Stimulated activated CD4-positive, alpha-beta T cell treated with anti-CD3 and anti-CD28 coated beads, Interleukin-1b, Interleukin-23, amount 100 ng/mL, for 1 hour (primary cell): ENCODE measurements around the gene MRPL40.

Source experiments
- DNase-seq, 2 donors: peaks; one replicate each; pipeline ENCODE4 v3.0.0-alpha.2; 2020; ENCODE audit warnings: low read depth in 2 of 2

Gene MRPL40

GRCh38 chr22:19432133-19432851 is at the start of gene MRPL40:
Gene MRPL40, plus strand, starts transcription at chr22:19432545. Its CDS starts 10 bp downstream, at chr22:19432555.
- DNase-seq, result peak; percentile 59 to 73

DNA sequence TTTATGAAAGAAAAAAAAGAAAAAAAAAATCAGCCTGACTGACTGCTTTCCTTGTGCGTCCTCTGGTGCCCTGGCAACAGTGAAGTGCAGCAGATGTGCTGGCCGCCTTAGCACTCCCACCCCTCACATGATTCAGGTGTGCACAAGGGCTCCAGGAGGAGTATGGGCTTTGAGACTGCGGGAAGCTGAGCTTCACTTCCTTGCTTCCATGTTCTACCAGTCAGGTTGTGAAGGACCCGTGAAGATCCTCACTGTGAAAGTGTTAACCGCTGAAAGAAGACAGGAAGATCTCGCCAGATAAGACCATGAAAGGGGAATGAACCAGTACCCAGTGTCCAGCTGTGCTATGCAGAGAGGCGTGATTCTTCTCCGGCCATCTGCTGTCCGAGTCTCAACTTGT is 49.1 kb upstream of the MRPL40 start:
- DNase-seq, result no peak

GRCh38 chr22:19385221-19385906 is 47.0 kb upstream of the MRPL40 start:
- no peak for DNase-seq

DNA sequence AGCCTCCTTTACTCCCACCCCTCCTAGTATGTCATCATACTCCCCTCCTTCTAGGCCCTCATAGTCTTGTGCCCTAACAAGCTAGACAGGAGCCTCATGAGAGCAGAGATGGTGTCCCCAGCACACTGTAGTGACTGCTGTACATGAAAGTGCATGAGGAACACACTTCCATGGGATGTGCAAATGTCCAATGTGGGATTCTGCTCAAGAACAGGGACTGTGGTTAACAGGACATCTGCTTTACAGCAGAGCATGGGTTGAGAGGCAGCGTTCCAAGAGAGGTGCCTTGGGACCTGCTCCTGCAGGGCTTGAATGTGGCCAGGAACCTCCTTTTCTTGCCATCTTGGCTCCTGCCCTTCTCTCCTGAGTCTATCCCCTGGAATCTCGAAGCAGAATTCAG is 46.1 kb upstream of the MRPL40 start:
- no peak for DNase-seq

GRCh38 chr22:19387038-19387437 is 45.3 kb upstream of the MRPL40 start:
- no peak for DNase-seq

DNA sequence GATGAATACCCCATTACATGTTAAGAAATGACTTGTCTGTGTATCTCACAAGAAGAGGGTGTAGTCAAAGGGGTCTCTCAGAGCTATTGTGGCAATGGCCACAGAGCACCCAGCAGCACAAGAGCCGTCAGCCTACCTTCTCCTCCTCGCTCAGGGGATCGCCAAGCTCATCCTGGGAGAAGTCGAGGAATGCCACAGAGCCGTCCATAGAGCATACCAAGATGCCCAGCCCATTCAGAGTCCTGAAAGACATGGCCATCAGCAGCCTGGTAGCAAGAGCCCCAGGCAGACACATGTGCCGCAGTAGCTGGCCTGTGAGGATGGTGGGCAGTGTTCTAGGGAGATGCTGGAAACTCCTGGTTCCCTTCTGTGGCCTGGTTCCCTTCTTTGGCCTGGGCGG is 44.8 kb upstream of the MRPL40 start:
- DNase-seq, result no peak

DNA sequence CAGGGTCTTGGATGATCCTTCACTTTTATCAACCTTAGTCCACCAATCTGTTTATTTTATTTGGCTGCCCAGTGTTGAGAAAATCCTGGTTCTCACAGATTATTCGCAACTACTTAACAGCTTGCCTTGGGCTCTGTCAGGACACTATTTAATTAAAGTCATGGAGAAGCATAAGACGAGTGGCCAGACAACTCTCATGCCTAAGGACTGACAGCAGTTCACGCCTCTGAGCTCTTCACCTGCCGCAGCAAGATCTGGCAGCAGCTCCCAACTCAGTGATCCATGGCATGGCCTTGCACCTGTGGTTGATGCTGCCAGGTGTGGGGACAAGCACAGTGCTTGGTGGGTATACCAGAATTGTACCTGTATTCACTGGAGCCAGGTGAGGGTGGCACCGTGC is 38.6 kb upstream of the MRPL40 start:
- no peak for DNase-seq

- no peak for DNase-seq
These were observed 37.9 kb upstream of the MRPL40 start for GRCh38 chr22:19394274-19395050.

DNA sequence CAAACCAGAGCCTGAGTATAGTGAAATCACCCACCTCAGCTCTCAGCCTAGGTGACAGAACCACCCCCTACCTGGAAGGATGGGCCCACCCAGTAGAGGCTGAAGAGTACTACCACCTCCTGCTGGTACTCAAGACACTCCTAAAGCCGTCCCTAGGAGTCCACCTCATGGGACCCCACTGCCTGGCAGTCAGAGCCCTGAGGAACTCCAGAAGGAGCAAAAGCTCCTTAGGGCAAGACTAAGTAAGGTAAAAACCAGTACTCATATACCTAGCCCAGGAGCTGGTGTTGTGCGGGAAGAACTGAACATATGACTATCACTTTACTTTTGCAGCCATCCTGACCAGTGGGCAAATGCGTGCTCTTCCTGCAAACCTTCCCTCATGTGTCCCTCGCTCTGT is 37.1 kb upstream of the MRPL40 start:
- no peak for DNase-seq

- DNase-seq, result no peak
These were observed 35.8 kb upstream of the MRPL40 start for GRCh38 chr22:19396561-19396933.

DNA sequence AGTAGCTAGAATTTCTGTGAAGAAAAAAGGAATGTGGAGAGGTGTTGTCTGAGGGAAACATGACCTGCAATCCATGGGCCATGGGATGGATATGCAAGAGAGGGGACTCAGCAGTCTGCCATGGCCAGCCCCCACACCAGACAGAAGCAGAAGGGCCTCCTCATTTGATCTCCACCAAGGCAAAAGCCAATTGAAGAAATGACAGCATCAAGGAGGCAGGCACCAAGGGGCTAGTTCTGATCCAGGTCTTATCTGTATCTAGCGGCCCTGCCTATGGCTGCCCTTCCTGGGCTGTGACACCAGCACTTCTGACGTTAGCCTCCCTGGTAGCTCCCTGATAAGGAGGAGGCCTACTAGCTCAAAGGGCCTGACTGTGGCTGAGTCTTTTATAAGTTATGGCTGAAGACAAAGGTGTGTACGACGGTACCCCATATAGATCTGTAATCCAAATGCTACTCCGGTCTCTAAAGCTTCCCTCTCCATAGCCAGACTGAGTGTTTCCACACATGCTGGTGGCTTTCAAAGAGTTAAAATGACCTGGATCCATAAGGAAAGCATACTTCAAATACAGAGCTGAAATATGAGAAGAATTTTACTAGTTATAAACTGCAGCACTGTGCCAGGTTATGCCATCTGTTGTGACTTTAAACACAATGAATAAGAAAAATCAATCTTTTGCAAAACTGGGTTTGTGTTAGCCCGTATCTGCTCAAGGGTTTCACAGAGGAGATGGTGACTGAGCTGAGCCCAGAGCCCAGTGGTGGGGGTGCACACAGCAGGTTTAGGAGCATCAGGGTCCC is 35.2 kb upstream of the MRPL40 start:
- no peak for DNase-seq

DNA sequence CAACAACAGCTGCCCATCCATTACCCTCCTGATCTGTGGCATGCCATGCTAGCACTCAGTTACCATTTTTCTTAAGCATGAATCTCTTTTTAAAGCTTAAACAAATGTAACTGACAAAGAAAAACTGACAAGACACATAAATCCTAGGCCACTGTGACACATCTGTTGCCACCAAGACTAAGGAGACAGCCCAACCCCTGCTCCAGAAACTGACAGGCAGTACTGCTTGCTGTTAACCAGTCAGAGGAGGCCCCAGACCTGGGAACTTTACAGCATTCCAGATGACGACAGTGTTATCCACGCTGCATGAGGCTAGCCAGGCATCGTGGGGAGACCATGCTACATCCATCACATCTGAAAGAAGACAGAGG is 34.6 kb upstream of the MRPL40 start:
- no peak for DNase-seq

DNA sequence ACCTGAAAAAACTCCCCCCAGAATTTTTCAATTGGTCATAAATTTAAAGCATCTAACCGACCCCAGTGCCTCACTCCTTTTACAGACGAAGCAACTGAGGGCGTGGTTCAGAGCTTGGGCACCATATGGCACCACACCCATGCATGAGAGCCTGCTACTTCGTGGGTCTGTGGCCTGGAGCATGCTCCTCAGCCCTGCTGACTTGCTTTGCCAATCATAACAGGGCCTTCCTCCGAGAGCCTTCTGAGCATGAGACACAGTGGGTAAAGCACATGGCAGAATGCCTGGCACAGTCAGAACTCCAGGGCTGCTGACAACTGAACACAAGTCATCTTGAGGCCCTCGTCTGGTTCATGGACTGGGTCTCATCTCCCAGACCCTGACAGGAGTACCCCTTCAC is 34.1 kb upstream of the MRPL40 start:
- no peak for DNase-seq

GRCh38 chr22:19398652-19399051 is 33.7 kb upstream of the MRPL40 start:
- DNase-seq, result no peak

DNA sequence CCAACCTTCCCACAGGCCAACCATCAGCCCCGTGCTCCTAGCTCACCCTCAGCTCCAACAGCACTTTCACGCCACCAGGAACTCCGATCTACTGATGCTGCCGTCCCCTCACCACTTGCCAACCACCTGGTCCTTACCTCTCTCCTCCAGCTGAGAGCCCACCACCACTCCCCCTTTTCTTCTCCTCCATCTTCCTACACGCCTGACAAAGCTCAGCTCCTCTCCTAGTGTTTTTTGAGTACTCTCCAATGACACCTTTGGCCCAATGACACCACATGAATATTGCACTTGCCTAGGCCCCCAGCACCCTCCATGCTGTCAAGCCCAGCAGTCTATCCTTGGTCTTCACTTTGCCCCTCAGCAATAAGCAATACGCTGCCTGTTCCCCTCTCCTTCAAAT is 31.5 kb upstream of the MRPL40 start:
- DNase-seq, result no peak

GRCh38 chr22:19401483-19401882 is 30.9 kb upstream of the MRPL40 start:
- no peak for DNase-seq

GRCh38 chr22:19402642-19403191 is 29.6 kb upstream of the MRPL40 start:
- DNase-seq, result no peak

DNA sequence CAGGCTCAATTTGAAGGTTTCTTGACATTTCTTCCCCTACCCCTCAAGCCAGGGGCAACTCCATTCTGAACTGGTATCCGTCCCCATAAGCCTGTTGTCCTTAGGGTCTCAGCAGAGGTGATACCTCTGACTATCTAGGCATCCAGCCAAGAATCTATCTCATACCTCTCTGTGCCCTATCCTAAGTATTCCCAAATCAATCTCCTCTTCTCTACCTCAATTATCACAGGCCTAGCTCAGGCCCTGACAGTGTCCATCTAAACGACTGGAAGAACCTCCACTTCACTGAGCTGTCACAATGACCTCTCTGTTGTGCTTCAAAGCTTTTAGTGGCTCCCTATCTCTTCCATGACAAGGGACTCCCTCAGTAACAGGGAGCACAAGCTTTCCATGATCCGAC is 27.7 kb upstream of the MRPL40 start:
- no peak for DNase-seq

GRCh38 chr22:19405133-19405532 is 27.2 kb upstream of the MRPL40 start:
- DNase-seq, result no peak

DNA sequence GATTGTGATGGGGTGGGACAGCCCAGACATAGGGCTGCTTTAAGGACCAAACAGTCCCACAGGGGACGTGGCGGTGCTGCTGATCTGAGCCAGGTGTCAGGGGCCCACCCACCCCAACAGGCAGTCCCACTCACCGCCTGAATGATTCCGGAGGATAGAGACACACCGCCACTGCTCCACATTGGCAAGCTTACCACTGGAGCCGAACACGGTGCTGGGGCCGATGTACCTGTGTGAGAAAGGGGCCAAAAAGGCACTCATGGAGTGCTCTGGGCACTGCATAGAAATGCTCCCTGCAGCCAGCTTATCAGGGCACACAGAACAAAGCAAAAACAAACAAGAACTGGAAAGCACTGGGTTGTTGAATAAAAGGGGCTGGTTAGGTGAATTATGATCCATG is 26.7 kb upstream of the MRPL40 start:
- no peak for DNase-seq

DNA sequence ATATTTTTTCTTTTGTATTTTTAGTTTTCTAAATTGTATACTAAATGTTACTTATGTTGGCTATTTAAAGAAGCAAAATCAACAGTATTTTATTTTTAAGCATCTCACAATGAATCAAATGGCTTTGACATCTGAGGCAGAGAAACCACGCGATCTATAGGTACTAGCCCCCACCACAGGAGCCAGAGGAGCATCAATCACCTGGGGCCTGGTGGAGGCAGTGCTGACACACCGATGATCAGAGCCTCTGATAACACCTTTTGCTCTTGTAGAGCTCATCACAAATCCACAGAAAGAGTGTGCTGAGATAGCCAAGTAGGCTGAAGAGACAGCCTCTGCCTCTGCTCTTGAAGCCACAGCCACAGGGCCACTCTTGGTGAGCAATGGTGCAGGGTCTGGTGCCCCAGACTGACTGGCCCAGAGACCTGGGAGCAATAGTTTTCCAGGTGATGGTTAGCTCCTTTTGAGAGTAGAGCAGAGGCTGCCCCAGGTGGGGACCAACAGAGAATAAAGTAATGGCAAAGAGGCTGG is 26.0 kb upstream of the MRPL40 start:
- no peak for DNase-seq

DNA sequence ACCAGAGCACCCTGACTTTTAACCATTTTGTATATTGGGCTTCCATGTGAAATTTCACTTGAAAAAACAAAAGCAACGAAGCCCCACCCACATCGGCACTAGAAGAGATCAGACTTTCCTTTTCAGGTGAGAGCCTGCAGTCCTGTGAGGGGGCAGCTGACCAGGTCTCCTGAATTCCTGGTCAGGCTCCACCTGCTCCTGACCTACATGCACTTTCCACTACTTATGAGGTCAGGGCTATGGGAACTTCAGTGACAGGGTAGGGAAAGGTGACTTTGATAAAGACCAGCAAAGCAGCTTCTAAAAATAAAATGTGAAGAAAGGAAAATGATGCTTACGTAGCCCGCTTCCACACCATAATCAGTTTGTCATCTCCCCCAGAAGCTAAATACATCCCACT is 25.5 kb upstream of the MRPL40 start:
- DNase-seq, result no peak
